GM10266 (cell line): ENCODE data around the gene SOS1.

Experiments used
- DNase-seq: peaks from one replicate; pipeline ENCODE4 v3.0.0; 2012; ENCODE audit errors: extremely low spot score
- TF ChIP-seq, protein P1 (sequence below): IDR thresholded peaks from 2 replicates; pipeline ENCODE4 v1.5.1; 2012; ENCODE audit warnings: mild to moderate bottlenecking, low read depth; ENCODE audit not compliant: control insufficient read depth, insufficient read depth; ENCODE audit errors: missing control alignments

The SOS1 gene

DNA sequence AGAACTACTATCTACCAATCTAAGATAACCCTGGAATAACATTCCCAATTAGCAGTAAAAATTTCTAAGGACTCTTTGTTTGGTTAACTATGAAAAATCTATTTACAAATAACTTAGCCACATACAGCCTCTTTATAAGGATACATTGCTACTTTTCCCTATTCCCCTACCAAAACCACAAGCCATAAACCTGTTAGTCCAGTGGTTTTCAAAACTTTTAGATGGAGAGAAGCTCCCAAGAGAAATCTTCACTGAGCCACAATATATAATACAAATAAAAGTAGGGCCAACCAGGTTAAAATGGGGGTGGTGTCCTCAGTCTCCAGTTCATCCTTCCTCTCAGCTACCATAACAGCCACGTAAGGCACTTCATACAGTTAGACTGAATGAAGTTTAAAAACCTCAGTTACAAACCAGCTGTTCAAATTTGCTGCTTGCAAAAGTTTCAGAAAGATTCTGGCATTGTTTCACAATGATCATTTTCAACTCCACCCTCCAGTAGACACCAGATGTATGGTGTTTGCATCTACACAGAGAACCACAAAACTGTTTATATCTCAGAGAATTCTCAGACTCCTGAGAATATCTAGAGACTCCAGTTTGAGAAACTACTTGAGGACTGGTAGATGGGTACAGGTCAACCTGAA, 26.0 kb downstream of the SOS1 start:
- DNase-seq, result peak; percentile 55
- TF ChIP-seq, protein P1, sequence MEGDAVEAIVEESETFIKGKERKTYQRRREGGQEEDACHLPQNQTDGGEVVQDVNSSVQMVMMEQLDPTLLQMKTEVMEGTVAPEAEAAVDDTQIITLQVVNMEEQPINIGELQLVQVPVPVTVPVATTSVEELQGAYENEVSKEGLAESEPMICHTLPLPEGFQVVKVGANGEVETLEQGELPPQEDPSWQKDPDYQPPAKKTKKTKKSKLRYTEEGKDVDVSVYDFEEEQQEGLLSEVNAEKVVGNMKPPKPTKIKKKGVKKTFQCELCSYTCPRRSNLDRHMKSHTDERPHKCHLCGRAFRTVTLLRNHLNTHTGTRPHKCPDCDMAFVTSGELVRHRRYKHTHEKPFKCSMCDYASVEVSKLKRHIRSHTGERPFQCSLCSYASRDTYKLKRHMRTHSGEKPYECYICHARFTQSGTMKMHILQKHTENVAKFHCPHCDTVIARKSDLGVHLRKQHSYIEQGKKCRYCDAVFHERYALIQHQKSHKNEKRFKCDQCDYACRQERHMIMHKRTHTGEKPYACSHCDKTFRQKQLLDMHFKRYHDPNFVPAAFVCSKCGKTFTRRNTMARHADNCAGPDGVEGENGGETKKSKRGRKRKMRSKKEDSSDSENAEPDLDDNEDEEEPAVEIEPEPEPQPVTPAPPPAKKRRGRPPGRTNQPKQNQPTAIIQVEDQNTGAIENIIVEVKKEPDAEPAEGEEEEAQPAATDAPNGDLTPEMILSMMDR, result no peak

GRCh38 chr2:39093218-39093898, 27.5 kb downstream of the SOS1 start:
- no peak for DNase-seq
- TF ChIP-seq, protein P1, result no peak

GRCh38 chr2:39091543-39091942, 29.3 kb downstream of the SOS1 start:
- DNase-seq, result no peak
- TF ChIP-seq, protein P1, result no peak

- TF ChIP-seq, protein P1, result no peak
- no peak for DNase-seq
Measured at GRCh38 chr2:39091063-39091462, 29.8 kb downstream of the SOS1 start.

GRCh38 chr2:39080152-39080551, 40.7 kb downstream of the SOS1 start:
- no peak for DNase-seq
- TF ChIP-seq, protein P1, result no peak

GRCh38 chr2:39069890-39070465, 50.9 kb downstream of the SOS1 start:
- TF ChIP-seq, protein P1, result no peak
- DNase-seq, result no peak

DNA sequence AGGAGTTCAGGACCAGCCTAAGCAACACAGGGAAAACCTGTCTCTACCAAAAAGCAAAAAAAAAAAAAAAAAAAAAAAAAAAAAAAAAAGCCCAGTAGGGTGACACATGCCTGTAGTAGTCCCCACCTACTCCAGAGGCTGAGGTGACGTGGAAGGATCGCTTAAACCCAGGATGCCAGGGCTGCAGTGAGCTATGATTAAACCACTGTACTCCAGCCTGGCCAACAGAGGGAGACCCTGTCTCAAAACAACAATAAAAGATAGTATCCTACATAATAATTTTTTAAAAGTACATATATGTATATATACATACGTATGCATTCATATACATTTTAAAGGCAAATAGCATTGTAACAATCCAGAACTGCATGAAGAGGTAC, 51.7 kb downstream of the SOS1 start:
- TF ChIP-seq, protein P1, result peak; percentile 18
- DNase-seq, result no peak
